Loucy (cell line): ENCODE results near the gene EVI5.
"Not testable (repeated sequence)": the region's sequence is repeated elsewhere in the genome, so short reads cannot be mapped to it uniquely, and the experiment has no call there.

Source experiments
- H2AFZ ChIP-seq: fragments of 200-600 bp; sonication (generic); 2 replicates; pipeline ENCODE4 v1.6.0; 2016; ENCODE audit warnings: antibody characterized with exemption, mild to moderate bottlenecking, low read length, moderate library complexity
- H3F3A ChIP-seq: fragments of 200-600 bp; 2 replicates; pipeline ENCODE4 v1.6.0; 2016; ENCODE audit warnings: antibody characterized with exemption, low read depth, mild to moderate bottlenecking
- H3K27me3 ChIP-seq: fragments of 200-600 bp; sonication (generic); 2 replicates; pipeline ENCODE4 v1.6.1; 2014; ENCODE audit warnings: low read length, mild to moderate bottlenecking; ENCODE audit not compliant: insufficient read depth, poor library complexity, severe bottlenecking
- H3K36me3 ChIP-seq: fragments of 200-600 bp; sonication (generic); 2 replicates; pipeline ENCODE4 v1.6.1; 2016; ENCODE audit warnings: low read length; ENCODE audit not compliant: insufficient read depth
- H3K4me1 ChIP-seq: fragments of 200-600 bp; sonication (generic); 2 replicates; pipeline ENCODE4 v1.5.1; 2014; ENCODE audit warnings: low read length, mild to moderate bottlenecking; ENCODE audit not compliant: insufficient read depth, poor library complexity, severe bottlenecking
- H3K4me2 ChIP-seq: fragments of 200-600 bp; sonication (generic); 2 replicates; pipeline ENCODE4 v1.6.0; 2014; ENCODE audit warnings: antibody characterized with exemption, low read length, low read depth, mild to moderate bottlenecking; ENCODE audit not compliant: poor library complexity, severe bottlenecking
- H3K4me3 ChIP-seq: fragments of 200-600 bp; sonication (generic); 2 replicates; pipeline ENCODE4 v1.5.1; 2014; ENCODE audit warnings: low read length, mild to moderate bottlenecking, mixed read lengths; ENCODE audit not compliant: poor library complexity, severe bottlenecking
- H3K79me2 ChIP-seq: fragments of 200-600 bp; sonication (generic); 2 replicates; pipeline ENCODE4 v1.6.1; 2014; ENCODE audit warnings: low read length; ENCODE audit not compliant: insufficient read depth
- H3K9ac ChIP-seq: fragments of 200-600 bp; sonication (generic); 2 replicates; pipeline ENCODE4 v1.6.0; 2014; ENCODE audit warnings: mild to moderate bottlenecking, low read depth, low read length, moderate library complexity; ENCODE audit not compliant: poor library complexity, severe bottlenecking
- H3K9me2 ChIP-seq: fragments of 200-600 bp; sonication (generic); replicated peaks from 2 replicates; pipeline ENCODE4 v1.6.1; 2016; ENCODE audit warnings: low read depth, low read length, mixed read lengths
- H3K9me3 ChIP-seq: fragments of 200-600 bp; sonication (generic); 2 replicates; pipeline ENCODE4 v1.6.1; 2014; ENCODE audit warnings: mild to moderate bottlenecking, antibody characterized with exemption, low read length, low read depth; ENCODE audit not compliant: insufficient read depth
- H4K20me1 ChIP-seq: fragments of 200-600 bp; sonication (generic); 2 replicates; pipeline ENCODE4 v1.6.0; 2014; ENCODE audit warnings: antibody characterized with exemption, low read length, mild to moderate bottlenecking; ENCODE audit not compliant: insufficient read depth, poor library complexity, severe bottlenecking
- EZH2phosphoT487 ChIP-seq: fragments of 200-600 bp; IDR thresholded peaks from 2 replicates; pipeline ENCODE4 v1.6.1; 2018; ENCODE audit warnings: antibody characterized with exemption, mild to moderate bottlenecking, moderate library complexity, borderline replicate concordance
- TF ChIP-seq, protein P1 (sequence below): fragments of 200-600 bp; sonication (generic); conservative IDR thresholded peaks from 2 replicates; pipeline ENCODE4 v1.5.1; 2014; ENCODE audit warnings: mild to moderate bottlenecking, antibody characterized with exemption, low read length

EVI5 gene

DNA sequence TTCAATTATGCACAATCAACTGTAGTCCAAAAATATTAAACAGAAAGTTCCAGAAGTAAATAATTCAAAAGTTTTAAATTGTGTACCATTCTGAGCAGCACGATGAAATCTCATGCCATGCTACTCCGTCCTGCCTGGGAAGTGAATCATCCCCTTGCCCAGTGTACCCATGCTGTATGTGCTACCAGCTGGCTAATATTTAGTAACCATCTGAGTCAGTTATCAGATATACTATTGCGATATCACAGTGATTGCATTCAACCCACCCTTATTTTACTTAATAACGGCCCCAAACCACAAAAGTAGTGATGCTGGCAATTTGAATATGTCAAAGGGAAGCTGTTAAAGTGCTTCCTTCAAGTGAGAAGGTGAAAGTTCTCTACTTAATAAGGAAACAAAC lies 56.2 kb downstream of the EVI5 start:
- no peak for TF ChIP-seq EZH2phosphoT487
- TF ChIP-seq, protein P1, sequence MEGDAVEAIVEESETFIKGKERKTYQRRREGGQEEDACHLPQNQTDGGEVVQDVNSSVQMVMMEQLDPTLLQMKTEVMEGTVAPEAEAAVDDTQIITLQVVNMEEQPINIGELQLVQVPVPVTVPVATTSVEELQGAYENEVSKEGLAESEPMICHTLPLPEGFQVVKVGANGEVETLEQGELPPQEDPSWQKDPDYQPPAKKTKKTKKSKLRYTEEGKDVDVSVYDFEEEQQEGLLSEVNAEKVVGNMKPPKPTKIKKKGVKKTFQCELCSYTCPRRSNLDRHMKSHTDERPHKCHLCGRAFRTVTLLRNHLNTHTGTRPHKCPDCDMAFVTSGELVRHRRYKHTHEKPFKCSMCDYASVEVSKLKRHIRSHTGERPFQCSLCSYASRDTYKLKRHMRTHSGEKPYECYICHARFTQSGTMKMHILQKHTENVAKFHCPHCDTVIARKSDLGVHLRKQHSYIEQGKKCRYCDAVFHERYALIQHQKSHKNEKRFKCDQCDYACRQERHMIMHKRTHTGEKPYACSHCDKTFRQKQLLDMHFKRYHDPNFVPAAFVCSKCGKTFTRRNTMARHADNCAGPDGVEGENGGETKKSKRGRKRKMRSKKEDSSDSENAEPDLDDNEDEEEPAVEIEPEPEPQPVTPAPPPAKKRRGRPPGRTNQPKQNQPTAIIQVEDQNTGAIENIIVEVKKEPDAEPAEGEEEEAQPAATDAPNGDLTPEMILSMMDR = no peak
- H3K4me1 ChIP-seq = no peaks in the 10 kb centered on the region
- H3K9ac ChIP-seq = no peak overlapping the region
- no peaks in the 10 kb centered on the region for H3K79me2 ChIP-seq
- no peak overlapping the region for H2AFZ ChIP-seq
- no peaks in the 10 kb centered on the region for H3K27me3 ChIP-seq
- H3K9me3 ChIP-seq = no peaks in the 10 kb centered on the region
- no peak overlapping the region for H3K4me3 ChIP-seq
- H4K20me1 ChIP-seq = no peaks in the 10 kb centered on the region
- no peaks in the 10 kb centered on the region for H3K9me2 ChIP-seq
- no peaks in the 10 kb centered on the region for H3F3A ChIP-seq
- H3K36me3 ChIP-seq = no peaks in the 10 kb centered on the region
- no peak overlapping the region for H3K4me2 ChIP-seq

DNA sequence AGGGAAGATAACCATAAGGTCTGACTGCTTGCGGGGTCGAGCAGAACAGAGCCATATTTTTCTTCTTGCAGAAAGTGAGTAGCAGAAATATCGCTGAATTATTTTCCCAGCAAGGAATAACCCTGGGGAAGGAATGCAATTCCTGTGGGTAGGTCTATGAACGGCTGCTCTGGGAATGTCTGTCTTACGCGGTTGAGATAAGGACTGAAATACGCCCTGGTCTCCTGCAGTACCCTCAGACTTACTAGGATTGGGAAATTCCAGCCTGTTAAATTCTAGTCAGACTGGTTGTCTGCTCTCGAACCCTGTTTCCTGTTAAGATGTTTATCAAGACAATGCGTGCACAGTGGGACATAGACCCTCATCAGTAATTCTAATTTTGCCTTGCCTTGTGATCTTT lies 61.2 kb downstream of the EVI5 start:
- H3K4me1 ChIP-seq, H3K9me3 ChIP-seq, H3K4me2 ChIP-seq, H3K36me3 ChIP-seq, H3F3A ChIP-seq, H3K9me2 ChIP-seq, H2AFZ ChIP-seq, H3K4me3 ChIP-seq, H3K79me2 ChIP-seq, H3K9ac ChIP-seq, H4K20me1 ChIP-seq, H3K27me3 ChIP-seq: not testable (repeated sequence)

GRCh38 chr1:92721886-92722285 lies 63.0 kb downstream of the EVI5 start:
- TF ChIP-seq, protein P1 = no peak
- TF ChIP-seq EZH2phosphoT487 = no peak
- Histone ChIP-seq H3K9me3 (no peaks in the 10 kb centered on the region), H3K9ac (no peak overlapping the region), H3K36me3 (no peaks in the 10 kb centered on the region), H3K4me1 (no peaks in the 10 kb centered on the region), H3K9me2 (no peaks in the 10 kb centered on the region), H3K79me2 (no peaks in the 10 kb centered on the region), H2AFZ (no peak overlapping the region), H3K4me2 (no peak overlapping the region), H3F3A (no peaks in the 10 kb centered on the region), H3K27me3 (no peaks in the 10 kb centered on the region), H3K4me3 (no peak overlapping the region), H4K20me1 (no peaks in the 10 kb centered on the region)

DNA sequence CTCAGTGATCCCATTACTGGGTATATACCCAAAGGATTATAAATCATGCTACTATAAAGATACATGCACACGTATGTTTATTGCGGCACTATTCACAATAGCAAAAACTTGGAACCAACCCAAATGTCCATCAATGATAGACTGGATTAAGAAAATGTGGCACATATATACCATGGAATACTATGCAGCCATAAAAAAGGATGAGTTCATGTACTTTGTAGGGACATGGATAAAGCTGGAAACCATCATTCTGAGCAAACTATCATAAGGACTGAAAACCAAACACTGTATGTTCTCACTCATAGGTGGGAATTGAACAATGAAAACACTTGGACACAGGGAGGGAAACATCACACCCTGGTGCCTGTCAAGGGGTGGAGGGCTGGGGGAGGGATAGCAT lies 63.8 kb downstream of the EVI5 start:
- H2AFZ ChIP-seq, H4K20me1 ChIP-seq, H3K9ac ChIP-seq, H3K79me2 ChIP-seq, H3K4me1 ChIP-seq, H3K4me2 ChIP-seq, H3K4me3 ChIP-seq, H3K27me3 ChIP-seq, H3K9me3 ChIP-seq, H3K36me3 ChIP-seq, H3K9me2 ChIP-seq, H3F3A ChIP-seq: not testable (repeated sequence)

GRCh38 chr1:92715476-92715951 lies 69.4 kb downstream of the EVI5 start:
- not testable (repeated sequence) for H3K4me1 ChIP-seq

More at GRCh38 chr1:92715476-92715951, 69.4 kb downstream of the EVI5 start:
- not testable (repeated sequence) for H3K9me3 ChIP-seq, H2AFZ ChIP-seq, H3K27me3 ChIP-seq, H3K79me2 ChIP-seq, H3F3A ChIP-seq, H3K4me3 ChIP-seq, H4K20me1 ChIP-seq, H3K9ac ChIP-seq, H3K9me2 ChIP-seq, H3K4me2 ChIP-seq, H3K36me3 ChIP-seq
